WERI-Rb-1 (cell line): ENCODE measurements around the gene FAM120C.

Source experiments
- DNase-seq: peaks from one replicate; pipeline ENCODE4 v3.0.0-alpha.2; 2020
- H3K27ac ChIP-seq: fragments of 250-450 bp; sonication (Bioruptor Pico); 2 replicates; pipeline ENCODE4 v1.5.1; 2020; ENCODE audit warnings: mild to moderate bottlenecking, moderate library complexity
- H3K27me3 ChIP-seq: fragments of 250-450 bp; sonication (Bioruptor Pico); 2 replicates; pipeline ENCODE4 v1.5.1; 2021; ENCODE audit warnings: mild to moderate bottlenecking, low read depth, moderate library complexity; ENCODE audit not compliant: insufficient read depth, severe bottlenecking
- H3K36me3 ChIP-seq: fragments of 250-450 bp; sonication (Bioruptor Pico); 2 replicates; pipeline ENCODE4 v1.5.1; 2020; ENCODE audit warnings: mild to moderate bottlenecking, moderate library complexity
- H3K4me3 ChIP-seq: 2 replicates; pipeline ENCODE4 v1.5.1; 2011; ENCODE audit warnings: low read depth, mild to moderate bottlenecking, control low read depth, low read length
- H3K9me3 ChIP-seq: fragments of 250-450 bp; sonication (Bioruptor Pico); 2 replicates; pipeline ENCODE4 v1.5.1; 2021; ENCODE audit warnings: mild to moderate bottlenecking, moderate library complexity; ENCODE audit not compliant: severe bottlenecking
- CTCF ChIP-seq: IDR thresholded peaks from 2 replicates; pipeline ENCODE4 v1.5.1; 2011; ENCODE audit warnings: low read depth, mild to moderate bottlenecking, control low read depth, inconsistent platforms, low read length

FAM120C gene

GRCh38 chrX:54029529-54030143 is 153.4 kb downstream of the FAM120C start:
- Histone ChIP-seq H3K27me3 (no peaks in the 10 kb centered on the region), H3K4me3 (no peak overlapping the region), H3K9me3 (no peaks in the 10 kb centered on the region), H3K36me3 (no peaks in the 10 kb centered on the region; the same call in 1 of the 2 replicates), H3K27ac (no peak overlapping the region)
- no peak for DNase-seq
- no peak for TF ChIP-seq CTCF

GRCh38 chrX:54024350-54024749 is 158.7 kb downstream of the FAM120C start:
- no peaks in the 10 kb centered on the region; the same call in none of the 2 replicates for H3K36me3 ChIP-seq
- no peaks in the 10 kb centered on the region for H3K9me3 ChIP-seq
- H3K27me3 ChIP-seq, result no peaks in the 10 kb centered on the region
- no peak overlapping the region for H3K27ac ChIP-seq
- H3K4me3 ChIP-seq, result no peak overlapping the region
- no peak for DNase-seq
- TF ChIP-seq CTCF, result no peak
